Panc1 (cell line): ENCODE data around the gene TSPYL2. TPM values are rescaled to one million over a fixed set of nuclear protein-coding genes. Genes with fewer than 3 reads are reported as not detected.
A peak's percentile ranks its signal among the peaks of the same experiment; 100 is the strongest.

ENCODE experiments used
- ATAC-seq: fragments of 200-7000 bp; cut with Tn5 transposase; 2 replicates; pipeline ENCODE4 v1.9.1; 2020; ENCODE audit warnings: mild to moderate bottlenecking, moderate library complexity
- BruUV-seq: library from RNA; stranded (reverse); fragments of 400-500 nt; replicated peaks from 2 replicates; lab custom pipeline; 2021; lab: Mats Ljungman, UMichigan
- CTCF ChIA-PET: fragments of 300-600 bp; sonication (Branson Sonifier 250); formaldehyde crosslinking; loops from one replicate; lab custom pipeline; 2022; ENCODE audit warnings: antibody characterized with exemption; lab: Charles Lee
- POLR2A ChIA-PET: fragments of 300-600 bp; sonication (Branson Sonifier 250); formaldehyde crosslinking; loops from one replicate; lab custom pipeline; 2022; ENCODE audit warnings: antibody characterized with exemption; lab: Charles Lee
- DNase-seq: peaks from one replicate; pipeline ENCODE4 v3.0.0-alpha.2; 2010; ENCODE audit warnings: low read depth, low spot score
- H3K27ac ChIP-seq: 2 replicates; pipeline ENCODE4 v1.5.1; 2011; ENCODE audit warnings: mild to moderate bottlenecking, low read length, inconsistent platforms
- H3K27me3 ChIP-seq: fragments of 200-500 bp; sonication (Bioruptor generic); 2 replicates; pipeline ENCODE4 v1.6.0; 2014; ENCODE audit warnings: low read length, inconsistent platforms; ENCODE audit not compliant: control insufficient read depth, insufficient read depth
- H3K36me3 ChIP-seq: fragments of 200-500 bp; sonication (Bioruptor generic); 2 replicates; pipeline ENCODE4 v1.5.1; 2014; ENCODE audit warnings: inconsistent platforms, mild to moderate bottlenecking, low read length, moderate library complexity; ENCODE audit not compliant: control insufficient read depth, insufficient read depth
- H3K4me1 ChIP-seq: 2 replicates; pipeline ENCODE4 v1.5.1; 2011; ENCODE audit warnings: inconsistent platforms, mild to moderate bottlenecking, low read length, moderate library complexity; ENCODE audit not compliant: control insufficient read depth, insufficient read depth
- H3K4me3 ChIP-seq, 2 experiments: 2 replicates each; pipeline ENCODE4 v1.5.1; 2011 to 2012; ENCODE audit warnings: low read depth in 2 of 2, low read length in 2 of 2, mild to moderate bottlenecking in 2 of 2, inconsistent platforms in 1 of 2, moderate library complexity in 1 of 2
- H3K9me3 ChIP-seq: fragments of 200-500 bp; sonication (Bioruptor generic); 2 replicates; pipeline ENCODE4 v1.5.1; 2014; ENCODE audit warnings: low read depth, mild to moderate bottlenecking, inconsistent platforms, low read length, moderate library complexity; ENCODE audit not compliant: control insufficient read depth, insufficient read depth
- CTCF ChIP-seq: fragments of 450-650 bp; IDR thresholded peaks from 2 replicates; pipeline ENCODE4 v1.5.1; 2017; ENCODE audit warnings: mild to moderate bottlenecking
- POLR2AphosphoS5 ChIP-seq: IDR thresholded peaks from 2 replicates; pipeline ENCODE4 v1.6.1; 2012; ENCODE audit warnings: mild to moderate bottlenecking, low read depth, low read length, moderate library complexity
- REST ChIP-seq, 2 experiments: IDR thresholded peaks; 2 replicates each; pipeline ENCODE4 v1.6.1; 2011 to 2012; ENCODE audit warnings: low read depth in 2 of 2, control low read depth in 1 of 2, low read length in 1 of 2, mild to moderate bottlenecking in 1 of 2, moderate library complexity in 1 of 2; ENCODE audit not compliant: insufficient read depth in 1 of 2
- SIN3A ChIP-seq: IDR thresholded peaks from 2 replicates; pipeline ENCODE4 v1.6.1; 2012; ENCODE audit warnings: low read depth, mild to moderate bottlenecking, low read length, moderate library complexity, borderline replicate concordance; ENCODE audit not compliant: insufficient read depth
- TCF7L2 ChIP-seq: IDR thresholded peaks from 2 replicates; pipeline ENCODE4 v1.6.1; 2011; ENCODE audit warnings: mild to moderate bottlenecking, low read depth, low read length, inconsistent platforms
- in situ Hi-C: cut with HindIII; loops from 2 replicates; pipeline ENCODE4 v1.10.0; 2016; ENCODE audit warnings: low sequenced_read_pairs, low pct_unique_long_range_greater_than_20kb
- intact Hi-C: fragments of 100-400 bp; cut with micrococcal nuclease; formaldehyde crosslinking; loops from one replicate; pipeline ENCODE4 v1.10.0; 2022; ENCODE audit not compliant: unreplicated experiment
- total RNA-seq: library from RNA; stranded (reverse); gene quantifications from one replicate; pipeline ENCODE4 v1.2.1, GENCODE V29; 2021; ENCODE audit not compliant: unreplicated experiment

The TSPYL2 gene
- total RNA-seq, 1 experiment from 2014 or later: 25.0 TPM

DNA sequence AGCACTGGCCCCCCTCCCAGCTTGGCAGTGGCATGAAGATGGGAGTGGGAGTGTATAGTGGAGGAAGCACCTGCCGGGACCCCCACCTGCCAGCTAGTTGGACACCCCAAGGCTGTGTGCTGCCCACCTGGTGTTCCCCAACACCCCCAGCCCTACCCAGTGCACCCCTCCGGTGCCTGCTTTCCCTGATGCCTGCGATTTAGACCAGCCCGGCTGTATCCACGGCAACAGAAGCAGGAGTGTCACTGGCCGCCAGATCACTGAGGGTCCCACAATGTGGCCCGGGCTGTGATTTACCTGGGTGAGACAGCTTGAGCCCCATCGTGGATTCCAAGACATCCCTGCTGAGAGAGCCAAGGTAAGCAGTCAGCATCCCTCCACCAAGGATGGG is 33.0 kb upstream of the TSPYL2 start:
- Histone ChIP-seq H3K36me3 (no peaks in the 10 kb centered on the region; the same call in 1 of the 2 replicates), H3K4me3 (peak overlapping the region in 1 of 2 experiments; percentile 27; a peak in 1 of 4 replicates), H3K27ac (no peak overlapping the region), H3K4me1 (no peaks in the 10 kb centered on the region), H3K27me3 (no peaks in the 10 kb centered on the region), H3K9me3 (no peaks in the 10 kb centered on the region)
- TF ChIP-seq CTCF: no peak
- TF ChIP-seq TCF7L2: no peak
- no peak for TF ChIP-seq REST (IDR thresholded peaks at IDR 0.05; ENCODE audit: insufficient read depth in 1 of 2, low read depth in 2 of 2, low read length in 1 of 2)
- no TSS peak for BruUV-seq
- ChIA-PET POLR2A (no interaction called here), CTCF (no interaction called here)
- DNase-seq (no peak), ATAC-seq (no peak)
- in situ Hi-C loops (no loop called here), intact Hi-C loops (no loop called here)

DNA sequence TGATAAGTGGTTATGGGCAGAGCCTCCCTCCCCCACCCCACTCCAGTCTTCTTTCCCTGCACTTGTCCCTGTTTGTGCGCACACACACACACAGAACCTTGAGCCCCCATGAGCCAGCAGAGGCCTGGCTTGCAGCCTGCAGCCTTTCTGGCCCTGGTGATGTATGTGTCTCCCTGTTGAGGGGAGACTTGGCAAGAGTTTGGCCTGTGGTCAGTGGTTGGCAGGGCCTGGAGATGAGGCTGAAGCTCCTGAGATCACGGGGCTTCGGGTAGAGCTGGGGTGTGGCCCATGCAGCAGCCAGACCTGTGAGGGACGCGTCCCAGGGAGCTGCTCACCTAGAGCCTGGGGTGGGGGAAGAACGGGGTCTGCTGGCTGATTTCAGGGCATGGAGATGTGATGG is 31.3 kb upstream of the TSPYL2 start:
- H3K27ac ChIP-seq: no peak overlapping the region
- no peaks in the 10 kb centered on the region; the same call in 1 of the 2 replicates for H3K36me3 ChIP-seq
- no peak overlapping the region for H3K4me3 ChIP-seq
- CTCF ChIA-PET: no interaction called here
- no TSS peak for BruUV-seq
- H3K27me3 ChIP-seq: no peaks in the 10 kb centered on the region
- POLR2A ChIA-PET: no interaction called here
- DNase-seq: no peak
- in situ Hi-C loops: no loop called here
- intact Hi-C loops: no loop called here
- no peak for ATAC-seq
- H3K4me1 ChIP-seq: no peaks in the 10 kb centered on the region
- TF ChIP-seq CTCF: no peak
- no peaks in the 10 kb centered on the region for H3K9me3 ChIP-seq

DNA sequence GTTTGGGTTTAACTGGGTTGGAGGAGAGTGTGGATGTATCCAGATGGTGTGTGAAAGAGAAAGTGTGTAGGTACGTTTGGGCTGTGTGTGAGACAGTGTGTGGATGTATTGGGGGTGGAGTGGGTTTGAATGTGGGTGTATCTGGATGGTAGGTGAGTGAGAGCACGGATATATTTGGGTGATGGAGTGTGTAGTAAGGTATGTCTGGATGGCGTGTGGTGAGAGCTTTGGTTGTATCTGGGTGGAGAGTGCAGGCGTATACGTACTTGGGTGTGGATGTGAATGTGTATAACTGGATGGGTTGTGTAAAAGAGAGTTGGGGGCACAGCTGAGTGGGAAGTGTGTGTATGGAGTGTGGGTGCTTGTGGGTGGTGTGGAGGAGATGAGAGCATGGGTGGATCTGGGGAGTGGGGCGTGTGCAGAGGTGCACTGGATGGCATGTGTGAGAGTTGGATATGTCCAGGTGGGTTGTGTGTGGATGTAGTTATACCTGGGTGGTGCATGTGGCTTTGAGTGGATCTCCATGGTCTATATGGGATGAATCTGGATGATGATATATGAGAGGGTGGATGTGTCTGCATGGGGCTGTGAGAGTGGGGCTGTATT is 26.8 kb upstream of the TSPYL2 start:
- Histone ChIP-seq H3K27ac (no peak overlapping the region), H3K4me1 (no peaks in the 10 kb centered on the region), H3K27me3 (no peaks in the 10 kb centered on the region), H3K4me3 (no peak overlapping the region), H3K36me3 (no peaks in the 10 kb centered on the region), H3K9me3 (no peaks in the 10 kb centered on the region)
- TF ChIP-seq POLR2AphosphoS5 (no peak), SIN3A (no peak), REST (IDR thresholded peaks at IDR 0.05; ENCODE audit: insufficient read depth in 1 of 2, low read depth in 2 of 2, low read length in 1 of 2) (no peak), CTCF (no peak), TCF7L2 (no peak)
- in situ Hi-C loops (no loop called here), intact Hi-C loops (no loop called here)
- no peak for DNase-seq
- ATAC-seq: no peak
- ChIA-PET CTCF (no interaction called here), POLR2A (no interaction called here)
- BruUV-seq: no TSS peak
